GM12878 (cell line): Measurements from ENCODE around the gene SERPING1. TPM values are rescaled to one million over a fixed set of nuclear protein-coding genes. Genes with fewer than 3 reads are reported as not detected.

Source experiments
- ATAC-seq: fragments of 200-7000 bp; cut with Tn5 transposase; 3 replicates; pipeline ENCODE4 v1.9.1; 2020; ENCODE audit warnings: mild to moderate bottlenecking, moderate library complexity
- BruUV-seq: library from RNA; stranded (reverse); fragments of 400-500 nt; replicated peaks from 2 replicates; lab custom pipeline; 2021; lab: Mats Ljungman, UMichigan
- CTCF ChIA-PET: fragments of 300-600 bp; sonication (Branson Sonifier 250); formaldehyde crosslinking; extraction: SDS; loops from one replicate; lab custom pipeline; 2021; ENCODE audit warnings: inconsistent platforms; lab: Yijun Ruan, JAX
- POLR2A ChIA-PET: fragments of 350-600 bp; formaldehyde crosslinking; extraction: SDS; loops from one replicate; lab custom pipeline; 2021; ENCODE audit warnings: inconsistent platforms; lab: Charles Lee
- RAD21 ChIA-PET: fragments of 300-600 bp; sonication (Branson Sonifier 250); formaldehyde crosslinking; loops from one replicate; lab custom pipeline; 2023; ENCODE audit warnings: antibody characterized with exemption; ENCODE audit not compliant: unreplicated experiment; lab: Charles Lee
- SMC1A ChIA-PET: fragments of 300-600 bp; sonication (Branson Sonifier 250); formaldehyde crosslinking; loops from one replicate; lab custom pipeline; 2023; ENCODE audit not compliant: unreplicated experiment, uncharacterized antibody; lab: Charles Lee
- DNase-seq: peaks from one replicate; pipeline ENCODE4 v3.0.0-alpha.2; 2011; ENCODE audit warnings: low read depth, low spot score
- FAIRE-seq: peaks from 3 replicates; lab custom pipeline; 2011; peaks lifted over from hg19 to GRCh38; lab: Jason Lieb, UNC
- H2AFZ ChIP-seq: 2 replicates; pipeline ENCODE4 v1.6.0; 2011; ENCODE audit warnings: low read depth, low read length, control low read depth; ENCODE audit not compliant: control insufficient read depth
- H3K27ac ChIP-seq: 2 replicates; pipeline ENCODE4 v1.5.1; 2011; ENCODE audit warnings: control low read depth; ENCODE audit not compliant: control insufficient read depth, insufficient read depth
- H3K27me3 ChIP-seq, 2 experiments: replicated peaks in 1 of 2; 2 replicates each; pipeline versions ENCODE4 v1.6.0 to v1.6.1; 2011; ENCODE audit warnings: low read length in 1 of 2; ENCODE audit not compliant: control insufficient read depth in 2 of 2, insufficient read depth in 2 of 2
- H3K36me3 ChIP-seq, 2 experiments: 2 replicates each; pipeline ENCODE4 v1.5.1; 2011; ENCODE audit warnings: low read length in 1 of 2; ENCODE audit not compliant: control insufficient read depth in 2 of 2, insufficient read depth in 2 of 2
- H3K4me1 ChIP-seq: 2 replicates; pipeline ENCODE4 v1.6.1; 2011; ENCODE audit warnings: mild to moderate bottlenecking, low read length, moderate library complexity, mixed read lengths; ENCODE audit not compliant: control insufficient read depth, insufficient read depth
- H3K4me2 ChIP-seq: 2 replicates; pipeline ENCODE4 v1.6.0; 2011; ENCODE audit warnings: control low read depth; ENCODE audit not compliant: control insufficient read depth, insufficient read depth
- H3K4me3 ChIP-seq: fragments of 200-600 bp; sonication (generic); 2 replicates; pipeline ENCODE4 v1.5.1; 2016
- H3K79me2 ChIP-seq: 2 replicates; pipeline ENCODE4 v1.6.0; 2011; ENCODE audit warnings: low read length; ENCODE audit not compliant: control insufficient read depth, insufficient read depth
- H3K9ac ChIP-seq: 2 replicates; pipeline ENCODE4 v1.8.0; 2011; ENCODE audit warnings: low read length, control low read depth, mixed read lengths; ENCODE audit not compliant: control insufficient read depth, insufficient read depth
- H3K9me3 ChIP-seq: replicated peaks from 3 replicates; pipeline ENCODE4 v1.5.1; 2011; ENCODE audit warnings: mild to moderate bottlenecking, low read length; ENCODE audit not compliant: control insufficient read depth, insufficient read depth
- H4K20me1 ChIP-seq: 2 replicates; pipeline ENCODE4 v1.6.0; 2011; ENCODE audit not compliant: control insufficient read depth, insufficient read depth
- BCLAF1 ChIP-seq: fragments of 450-650 bp; IDR thresholded peaks from 2 replicates; pipeline ENCODE4 v1.6.1; 2017; ENCODE audit warnings: antibody characterized with exemption, mild to moderate bottlenecking, moderate library complexity
- CBX3 ChIP-seq: fragments of 200-600 bp; sonication (generic); IDR thresholded peaks from 2 replicates; pipeline ENCODE4 v1.6.1; 2016; ENCODE audit warnings: low read depth, borderline replicate concordance
- HSF1 ChIP-seq: fragments of 150-350 bp; IDR thresholded peaks from 2 replicates; pipeline ENCODE4 v1.6.1; 2014; ENCODE audit warnings: mild to moderate bottlenecking, low read depth, low read length
- IKZF1 ChIP-seq: fragments of 450-650 bp; conservative IDR thresholded peaks from 2 replicates; pipeline ENCODE4 v1.6.1; 2017; ENCODE audit warnings: antibody characterized with exemption, mild to moderate bottlenecking
- JUND ChIP-seq: IDR thresholded peaks from 2 replicates; pipeline ENCODE4 v1.6.1; 2012; ENCODE audit warnings: low read depth, mild to moderate bottlenecking, low read length, improper control_type of control experiment, moderate library complexity
- RUNX3 ChIP-seq: IDR thresholded peaks from 2 replicates; pipeline ENCODE4 v1.6.1; 2012; ENCODE audit warnings: low read length, inconsistent platforms
- SREBF2 ChIP-seq: IDR thresholded peaks from 2 replicates; pipeline ENCODE4 v1.6.1; 2012; ENCODE audit warnings: mild to moderate bottlenecking, low read length
- SRF ChIP-seq, 2 experiments: IDR thresholded peaks; 2 replicates each; pipeline ENCODE4 v1.6.1; 2011; ENCODE audit warnings: low read depth in 2 of 2, low read length in 2 of 2, mild to moderate bottlenecking in 1 of 2, moderate library complexity in 1 of 2
- ZBTB4 ChIP-seq: fragments of 450-650 bp; formaldehyde crosslinking; IDR thresholded peaks from 2 replicates; pipeline ENCODE4 v1.4.0; 2022; ENCODE audit warnings: mild to moderate bottlenecking, moderate library complexity
- WGBS: methylation state at CpG from one replicate; pipeline ENCODE4 v1.1.6; 2016; ENCODE audit warnings: low lambda C conversion rate; ENCODE audit not compliant: insufficient replicate concordance, insufficient coverage; ENCODE audit errors: missing lambda C conversion rate; 5-methylcytosine and 5-hydroxymethylcytosine counted together
- in situ Hi-C: fragments of 300-500 bp; cut with MboI; formaldehyde crosslinking; loops from 9 replicates; pipeline ENCODE4 v1.14.3; 2018; ENCODE audit warnings: mixed read lengths
- intact Hi-C: fragments of 100-400 bp; cut with micrococcal nuclease; formaldehyde crosslinking; loops from one replicate; pipeline ENCODE4 v1.14.2; 2022; ENCODE audit not compliant: unreplicated experiment
- polyA plus RNA-seq, 11 experiments: library from polyadenylated mRNA; depleted of rRNA in 4 of 11; unstranded in 6 of 11; stranded (reverse) in 5 of 11; fragments of >200 nt; fragmentation: Nextera tagmentation in 4 of 11; fragmentation: Illumina TruSeq in 1 of 11; extraction: Ambion mirVana in 4 of 11; extraction: Trizol in 1 of 11; gene quantifications; 1 replicate in 1 of 11; 2 replicates in 10 of 11; pipeline versions ENCODE4 v1.2.1 to v1.2.3, GENCODE V29; 2011 to 2016; ENCODE audit warnings: inconsistent platforms in 2 of 11, missing spikeins in 2 of 11, low read depth in 1 of 11
- total RNA-seq, 4 experiments: library from RNA; depleted of rRNA in 3 of 4; stranded (reverse); fragments of >200 nt in 3 of 4; fragmentation: Illumina TruSeq in 1 of 4; extraction: Trizol in 1 of 4; gene quantifications; 2 replicates each; pipeline versions ENCODE4 v1.2.1 to v1.2.3, GENCODE V29; 2013 to 2021

The SERPING1 gene
- total and polyA plus RNA-seq, 10 of the 15 experiments (the other 5 are each of a cell fraction or from before 2014, with no cell fraction given): 0.24 to 1.4 TPM; not detected in 8

- Histone ChIP-seq H3K4me3 (peak overlapping the region; percentile 82; the same call in 1 of the 2 replicates), H3K9ac (no peak overlapping the region), H3K4me2 (peak overlapping the region; percentile 84), H4K20me1 (no peaks in the 10 kb centered on the region), H3K27ac (no peak overlapping the region), H2AFZ (peak overlapping the region; percentile 69), H3K36me3 (no peaks in the 10 kb centered on the region), H3K79me2 (no peaks in the 10 kb centered on the region), H3K9me3 (no peaks in the 10 kb centered on the region), H3K4me1 (peaks cover 9% of the 10 kb centered on the region; the same call in 1 of the 2 replicates), H3K27me3 (no peaks in the 10 kb centered on the region; a peak in 1 of 4 replicates)
- no peak for TF ChIP-seq SRF (IDR thresholded peaks at IDR 0.05; ENCODE audit: low read depth in 2 of 2, low read length in 2 of 2)
- TF ChIP-seq CBX3: no peak
- no peak for TF ChIP-seq JUND
- TF ChIP-seq IKZF1: no peak; the same call in 1 of the 2 replicates
- TF ChIP-seq SREBF2: no peak
- TF ChIP-seq ZBTB4 (CRISPR knock-in tag): no peak
- no peak for TF ChIP-seq BCLAF1
- TF ChIP-seq RUNX3: no peak
- no peak for TF ChIP-seq HSF1
- 32% methylated on average over 15 of the region's 15 CpGs for WGBS
- ChIA-PET CTCF (interaction anchor here (0.6 to 13.9 kb wide), 12 partner anchors 8 to 295 kb away, joined by 3 to 319 read pairs (median 26); partner anchors contain the start of genes RTN4RL2, TIMM10 and UBE2L6), RAD21 (interaction anchor here (2.1 to 5.2 kb wide), 5 partner anchors 71 to 294 kb away, joined by 6 to 83 read pairs (median 17); partner anchors contain the start of gene UBE2L6), SMC1A (interaction anchor here (0.6 to 5.8 kb wide), 7 partner anchors 38 to 294 kb away, joined by 3 to 45 read pairs (median 11); partner anchors contain the start of gene UBE2L6), POLR2A (interaction anchor here (0.6 to 2.1 kb wide), 2 partner anchors 9 to 34 kb away, joined by 3 to 10 read pairs; no protein-coding TSS in a partner anchor)
- no peak for DNase-seq
- ATAC-seq: no peak; the same call in 2 of the 3 replicates
- no peak for FAIRE-seq
- in situ Hi-C loops: loop anchor here (5.0 kb wide), 3 partner anchors 72 to 292 kb away; partner anchors contain the start of gene UBE2L6
- intact Hi-C loops: no loop called here
- BruUV-seq: no TSS peak
Observed at GRCh38 chr11:57639321-57640067, 42.0 kb downstream of the SERPING1 start.
